ENCODE results near the gene WNT7B. TPM values are rescaled to one million over a fixed set of nuclear protein-coding genes. Genes with fewer than 3 reads are reported as not detected.

Gene WNT7B
- total RNA-seq, 6 donors from 2014 or later, result 5.2 to 15.6 (median 8.8) TPM

DNA sequence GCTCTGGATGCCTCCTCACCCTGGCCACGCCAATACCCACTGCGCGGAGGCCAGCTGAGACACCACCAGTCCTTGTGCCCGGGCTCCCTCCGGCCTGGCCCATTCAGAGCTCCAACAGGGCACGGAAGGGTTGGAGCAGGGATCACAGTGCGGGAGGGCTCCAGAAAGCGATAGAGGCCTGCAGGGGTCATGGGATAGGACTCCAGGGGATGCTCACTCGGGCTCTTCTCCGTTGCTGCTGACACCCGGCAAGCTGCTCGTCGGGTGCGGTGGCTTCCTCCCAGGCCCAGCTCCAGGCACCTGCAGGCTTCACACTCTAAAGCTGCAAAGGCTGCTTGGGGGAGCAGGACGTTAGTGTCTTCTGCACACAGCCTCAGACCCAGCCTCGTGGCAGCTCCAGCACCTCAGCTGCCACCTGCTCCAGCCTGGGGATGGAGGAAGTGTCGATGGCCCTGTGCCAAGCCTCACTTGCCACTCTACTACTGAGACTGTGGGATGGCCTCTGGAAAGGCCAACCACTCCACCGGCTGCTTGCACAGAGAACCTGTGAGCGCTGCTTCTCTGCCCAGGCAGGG, 10.6 kb downstream of the WNT7B start:
- no peak for TF ChIP-seq POLR2AphosphoS5 (IDR thresholded peaks at IDR 0.05)
- TF ChIP-seq, protein P1, sequence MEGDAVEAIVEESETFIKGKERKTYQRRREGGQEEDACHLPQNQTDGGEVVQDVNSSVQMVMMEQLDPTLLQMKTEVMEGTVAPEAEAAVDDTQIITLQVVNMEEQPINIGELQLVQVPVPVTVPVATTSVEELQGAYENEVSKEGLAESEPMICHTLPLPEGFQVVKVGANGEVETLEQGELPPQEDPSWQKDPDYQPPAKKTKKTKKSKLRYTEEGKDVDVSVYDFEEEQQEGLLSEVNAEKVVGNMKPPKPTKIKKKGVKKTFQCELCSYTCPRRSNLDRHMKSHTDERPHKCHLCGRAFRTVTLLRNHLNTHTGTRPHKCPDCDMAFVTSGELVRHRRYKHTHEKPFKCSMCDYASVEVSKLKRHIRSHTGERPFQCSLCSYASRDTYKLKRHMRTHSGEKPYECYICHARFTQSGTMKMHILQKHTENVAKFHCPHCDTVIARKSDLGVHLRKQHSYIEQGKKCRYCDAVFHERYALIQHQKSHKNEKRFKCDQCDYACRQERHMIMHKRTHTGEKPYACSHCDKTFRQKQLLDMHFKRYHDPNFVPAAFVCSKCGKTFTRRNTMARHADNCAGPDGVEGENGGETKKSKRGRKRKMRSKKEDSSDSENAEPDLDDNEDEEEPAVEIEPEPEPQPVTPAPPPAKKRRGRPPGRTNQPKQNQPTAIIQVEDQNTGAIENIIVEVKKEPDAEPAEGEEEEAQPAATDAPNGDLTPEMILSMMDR (IDR thresholded peaks at IDR 0.05), result no peak
- no peak for TF ChIP-seq EP300 (IDR thresholded peaks at IDR 0.05)
- no peak for TF ChIP-seq POLR2A (IDR thresholded peaks at IDR 0.05)
- H3K27ac ChIP-seq, result no peak overlapping the region
- 48% methylated on average over 16 of the region's 19 CpGs; no CpG with 5 or more reads in 1 of the 2 donors for WGBS, 2 donors
- H3K4me1 ChIP-seq, result peaks cover 5 to 9% (median 7%) of the 10 kb centered on the region in 4 donors
- peaks cover 0 to 25% (median 7%) of the 10 kb centered on the region in 4 donors for H3K27me3 ChIP-seq
- no peak overlapping the region for H3K4me3 ChIP-seq
- no peaks in the 10 kb centered on the region for H3K36me3 ChIP-seq
- no peaks in the 10 kb centered on the region for H3K9me3 ChIP-seq
- DNase-seq (peak; percentile 38 to 69), ATAC-seq (ENCODE audit: low FRiP score in 2 of 2) (no peak)

DNA sequence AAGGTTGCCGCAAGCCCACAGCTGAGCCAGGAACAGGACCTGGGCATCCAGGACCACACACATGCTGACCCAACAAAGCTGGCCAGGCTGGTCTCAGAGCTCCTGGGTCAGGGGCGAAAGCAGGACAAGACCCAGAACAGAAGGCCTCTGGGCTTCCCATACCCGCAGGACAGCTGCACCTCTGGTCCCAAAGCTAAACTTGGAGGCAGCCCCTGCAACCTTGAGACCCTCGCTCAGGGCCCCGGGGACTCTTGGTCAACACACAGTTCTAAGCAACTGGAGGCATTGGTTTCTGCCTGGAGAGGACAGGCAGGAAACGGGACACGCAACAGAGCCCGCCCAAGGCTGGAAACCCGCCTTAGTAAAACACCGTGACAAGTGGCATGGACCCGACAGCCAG, 11.4 kb downstream of the WNT7B start:
- WGBS, 2 donors, result 73 to 90% methylated on average over 10 to 11 of the region's 11 CpGs
- ATAC-seq (ENCODE audit: low FRiP score in 2 of 2) (no peak), DNase-seq (no peak)
- Histone ChIP-seq H3K4me1 (peaks cover 0 to under 1% (median 0%) of the 10 kb centered on the region in 4 donors), H3K27ac (no peak overlapping the region), H3K9me3 (no peaks in the 10 kb centered on the region), H3K36me3 (no peaks in the 10 kb centered on the region), H3K27me3 (peaks cover 0 to 17% (median under 1%) of the 10 kb centered on the region in 4 donors), H3K4me3 (no peak overlapping the region)
- TF ChIP-seq EP300 (IDR thresholded peaks at IDR 0.05), result no peak
- TF ChIP-seq, protein P1 (IDR thresholded peaks at IDR 0.05), result no peak
- no peak for TF ChIP-seq POLR2A (IDR thresholded peaks at IDR 0.05)
- TF ChIP-seq POLR2AphosphoS5 (IDR thresholded peaks at IDR 0.05), result no peak

DNA sequence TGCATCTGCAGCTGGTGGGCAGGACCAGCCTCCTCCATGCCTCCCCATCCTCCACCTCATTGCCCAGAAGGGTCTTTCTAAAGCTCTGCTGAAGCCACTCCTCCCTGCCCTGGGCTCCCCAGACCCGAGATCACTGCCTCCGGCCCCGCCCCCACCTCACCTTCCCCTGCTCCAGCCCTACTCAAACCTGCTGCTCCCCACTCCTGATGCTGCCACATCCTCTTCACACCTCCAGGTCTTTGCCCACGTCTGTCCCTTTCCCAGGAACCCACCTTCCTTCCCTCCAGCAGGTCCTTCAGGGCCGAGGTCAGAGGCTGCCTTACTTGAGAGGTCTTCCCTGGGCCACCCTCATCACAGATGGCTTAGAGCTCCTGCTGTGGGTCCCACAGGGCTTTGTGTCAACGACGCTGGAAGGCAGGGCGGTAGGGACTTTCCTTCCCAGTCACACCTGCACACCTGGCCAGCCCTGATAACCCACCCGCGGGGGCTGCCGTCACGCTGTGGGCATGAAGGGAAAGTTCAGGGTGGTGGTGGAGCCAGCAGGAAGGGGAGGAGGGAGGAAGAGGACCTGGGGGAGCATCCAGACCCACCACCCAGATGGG, 11.9 kb downstream of the WNT7B start:
- DNase-seq (peak in 1 of 2 donors; percentile 49), ATAC-seq (ENCODE audit: low FRiP score in 2 of 2) (no peak)
- H3K36me3 ChIP-seq, result no peaks in the 10 kb centered on the region
- H3K27ac ChIP-seq, result no peak overlapping the region
- 58 to 62% methylated on average over 12 of the region's 12 CpGs for WGBS, 2 donors
- H3K4me3 ChIP-seq, result no peak overlapping the region
- no peaks in the 10 kb centered on the region for H3K4me1 ChIP-seq
- no peaks in the 10 kb centered on the region for H3K9me3 ChIP-seq
- peaks cover 0 to 12% (median 0%) of the 10 kb centered on the region in 4 donors for H3K27me3 ChIP-seq
- TF ChIP-seq POLR2AphosphoS5 (IDR thresholded peaks at IDR 0.05), result no peak
- TF ChIP-seq POLR2A (IDR thresholded peaks at IDR 0.05), result no peak

DNA sequence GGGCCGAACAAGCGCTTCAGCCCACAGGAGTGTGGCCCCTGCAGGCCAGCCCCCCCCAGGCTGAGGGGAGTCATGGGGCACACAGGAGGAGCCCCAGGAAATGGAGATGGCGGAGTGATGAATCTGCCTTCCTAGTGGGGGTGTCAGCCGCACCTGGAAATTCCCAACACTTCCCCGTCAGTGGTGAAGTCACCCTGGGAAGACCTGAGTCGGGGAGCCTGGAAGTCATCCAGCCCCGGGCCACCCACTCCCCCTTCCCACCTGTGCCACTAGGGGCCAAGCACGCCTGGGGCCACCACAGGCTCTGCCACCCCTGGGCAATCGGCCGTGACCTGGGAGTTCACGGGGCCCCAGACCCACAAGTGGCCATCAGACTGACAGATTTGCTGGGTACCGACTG, 12.6 kb downstream of the WNT7B start:
- no peaks in the 10 kb centered on the region for H3K9me3 ChIP-seq

DNA sequence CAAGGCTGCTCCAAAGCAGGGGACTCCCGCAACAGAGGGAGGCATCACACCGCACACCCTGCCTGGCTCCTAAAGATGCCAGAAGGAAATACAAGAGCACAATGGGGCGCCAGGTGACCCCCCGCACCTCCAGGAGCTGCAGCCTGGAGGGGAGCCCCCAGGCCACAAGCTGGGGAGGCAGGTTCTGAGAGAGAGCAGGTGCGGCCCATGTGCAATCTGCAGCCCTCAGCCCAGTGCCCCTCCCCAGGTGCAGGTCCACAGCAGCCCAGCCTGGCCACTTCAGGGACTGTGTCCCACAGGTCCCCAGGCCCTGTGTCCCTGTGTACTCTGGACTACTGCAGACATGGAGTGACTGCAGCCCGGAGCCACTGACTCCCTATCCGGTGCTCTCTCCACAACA, 13.1 kb downstream of the WNT7B start:
- 80 to 82% methylated on average over 1 to 7 of the region's 7 CpGs for WGBS, 2 donors
- peak in 1 of 2 donors; percentile 51 for DNase-seq
- no peak for ATAC-seq (ENCODE audit: low FRiP score in 2 of 2)

More for the DNA sequence above, 12.6 kb downstream of the WNT7B start:
- 60 to 100% methylated on average over 2 to 5 of the region's 12 CpGs for WGBS, 2 donors
- Histone ChIP-seq H3K4me1 (no peaks in the 10 kb centered on the region), H3K36me3 (no peaks in the 10 kb centered on the region), H3K27me3 (peaks cover 0 to 5% (median 0%) of the 10 kb centered on the region in 4 donors), H3K27ac (no peak overlapping the region), H3K4me3 (no peak overlapping the region)
- TF ChIP-seq POLR2AphosphoS5 (IDR thresholded peaks at IDR 0.05) (no peak), EP300 (IDR thresholded peaks at IDR 0.05) (no peak), POLR2A (IDR thresholded peaks at IDR 0.05) (no peak)
- TF ChIP-seq, protein P1 (IDR thresholded peaks at IDR 0.05), result no peak
- ATAC-seq (ENCODE audit: low FRiP score in 2 of 2) (no peak), DNase-seq (peak in 1 of 2 donors; percentile 58)

More for the DNA sequence above, 13.1 kb downstream of the WNT7B start:
- H3K27ac ChIP-seq, result no peak overlapping the region
- TF ChIP-seq EP300 (IDR thresholded peaks at IDR 0.05) (no peak), POLR2AphosphoS5 (IDR thresholded peaks at IDR 0.05) (no peak), POLR2A (IDR thresholded peaks at IDR 0.05) (no peak)
- TF ChIP-seq, protein P1 (IDR thresholded peaks at IDR 0.05), result no peak
- no peaks in the 10 kb centered on the region for H3K36me3 ChIP-seq
- H3K4me1 ChIP-seq, result no peaks in the 10 kb centered on the region
- H3K27me3 ChIP-seq, result no peaks in the 10 kb centered on the region
- H3K4me3 ChIP-seq, result no peak overlapping the region
- no peaks in the 10 kb centered on the region for H3K9me3 ChIP-seq
